Measurements from ENCODE around the gene RAB31.

- TF ChIP-seq CTCF (IDR thresholded peaks at IDR 0.05), result no peak
- no peak for TF ChIP-seq TAF1 (IDR thresholded peaks at IDR 0.05; ENCODE audit: borderline replicate concordance, low read depth, low read length)
- TF ChIP-seq POLR2AphosphoS5 (IDR thresholded peaks at IDR 0.05; ENCODE audit: low read depth, low read length), result no peak
- no peak for TF ChIP-seq RAD21 (IDR thresholded peaks at IDR 0.05; ENCODE audit: low read length)
- no peak for TF ChIP-seq SIN3A (IDR thresholded peaks at IDR 0.05; ENCODE audit: borderline replicate concordance, low read depth, low read length)
- TF ChIP-seq CHD2 (IDR thresholded peaks at IDR 0.05; ENCODE audit: low read length, partially characterized antibody), result no peak
- TF ChIP-seq PBX3 (IDR thresholded peaks at IDR 0.05), result no peak
Observed at GRCh38 chr18:9867071-9867594, 159.0 kb downstream of the RAB31 start.

All from SK-N-SH (cell line).